ENCODE results near the gene PCDHGA5. TPM values are rescaled to one million over a fixed set of nuclear protein-coding genes. Genes with fewer than 3 reads are reported as not detected.

PCDHGA5 gene
- total RNA-seq, 1 experiment from 2014 or later = 0.42 TPM

DNA sequence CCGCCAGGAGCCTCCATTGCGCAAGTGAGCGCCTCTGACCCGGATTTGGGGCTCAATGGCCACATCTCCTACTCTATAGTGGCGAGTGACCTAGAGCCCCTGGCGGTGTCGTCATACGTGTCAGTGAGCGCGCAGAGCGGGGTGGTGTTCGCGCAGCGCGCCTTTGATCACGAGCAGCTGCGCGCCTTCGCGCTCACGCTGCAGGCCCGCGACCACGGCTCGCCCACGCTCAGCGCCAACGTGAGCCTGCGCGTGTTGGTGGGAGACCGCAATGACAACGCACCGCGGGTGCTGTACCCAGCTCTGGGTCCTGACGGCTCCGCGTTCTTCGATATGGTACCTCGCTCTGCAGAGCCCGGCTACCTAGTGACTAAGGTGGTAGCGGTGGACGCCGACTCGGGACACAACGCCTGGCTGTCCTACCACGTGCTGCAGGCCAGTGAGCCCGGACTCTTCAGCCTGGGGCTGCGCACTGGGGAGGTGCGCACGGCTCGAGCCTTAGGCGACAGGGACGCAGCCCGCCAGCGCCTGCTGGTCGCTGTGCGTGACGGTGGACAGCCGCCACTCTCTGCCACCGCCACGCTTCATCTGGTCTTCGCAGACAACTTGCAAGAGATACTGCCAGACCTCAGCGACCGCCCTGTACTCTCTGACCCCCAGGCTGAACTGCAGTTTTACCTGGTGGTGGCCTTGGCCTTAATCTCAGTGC, 45.8 kb downstream of the PCDHGA5 start:
- DNase-seq (ENCODE audit: unreplicated experiment) = no peak
- ChIA-PET POLR2A (no interaction called here), CTCF (interaction anchor here (0.6 kb wide), 1 partner anchor 995 kb away, joined by 3 read pairs; no protein-coding TSS in a partner anchor)
- Mint-ChIP-seq H3K9me3 (ENCODE audit: unreplicated experiment) (peaks cover 49% of the 10 kb centered on the region), H3K27me3 (ENCODE audit: insufficient read depth, unreplicated experiment) (no peaks in the 10 kb centered on the region), H3K4me3 (ENCODE audit: unreplicated experiment) (no peak overlapping the region), H3K4me1 (ENCODE audit: insufficient read depth, unreplicated experiment) (no peaks in the 10 kb centered on the region), H3K36me3 (ENCODE audit: insufficient read depth, unreplicated experiment) (peaks cover 5% of the 10 kb centered on the region), H3K27ac (ENCODE audit: low read depth, unreplicated experiment) (no peak overlapping the region)
- intact Hi-C loops (cut with micrococcal nuclease) = loop anchor here (10.0 kb wide), 2 partner anchors 185 to 325 kb away; partner anchors contain the start of gene PCDHB14
- TF ChIP-seq, protein P1, sequence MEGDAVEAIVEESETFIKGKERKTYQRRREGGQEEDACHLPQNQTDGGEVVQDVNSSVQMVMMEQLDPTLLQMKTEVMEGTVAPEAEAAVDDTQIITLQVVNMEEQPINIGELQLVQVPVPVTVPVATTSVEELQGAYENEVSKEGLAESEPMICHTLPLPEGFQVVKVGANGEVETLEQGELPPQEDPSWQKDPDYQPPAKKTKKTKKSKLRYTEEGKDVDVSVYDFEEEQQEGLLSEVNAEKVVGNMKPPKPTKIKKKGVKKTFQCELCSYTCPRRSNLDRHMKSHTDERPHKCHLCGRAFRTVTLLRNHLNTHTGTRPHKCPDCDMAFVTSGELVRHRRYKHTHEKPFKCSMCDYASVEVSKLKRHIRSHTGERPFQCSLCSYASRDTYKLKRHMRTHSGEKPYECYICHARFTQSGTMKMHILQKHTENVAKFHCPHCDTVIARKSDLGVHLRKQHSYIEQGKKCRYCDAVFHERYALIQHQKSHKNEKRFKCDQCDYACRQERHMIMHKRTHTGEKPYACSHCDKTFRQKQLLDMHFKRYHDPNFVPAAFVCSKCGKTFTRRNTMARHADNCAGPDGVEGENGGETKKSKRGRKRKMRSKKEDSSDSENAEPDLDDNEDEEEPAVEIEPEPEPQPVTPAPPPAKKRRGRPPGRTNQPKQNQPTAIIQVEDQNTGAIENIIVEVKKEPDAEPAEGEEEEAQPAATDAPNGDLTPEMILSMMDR (IDR thresholded peaks at IDR 0.05; ENCODE audit: unreplicated experiment) = no peak
- BruUV-seq (replicated peaks) = no TSS peak

DNA sequence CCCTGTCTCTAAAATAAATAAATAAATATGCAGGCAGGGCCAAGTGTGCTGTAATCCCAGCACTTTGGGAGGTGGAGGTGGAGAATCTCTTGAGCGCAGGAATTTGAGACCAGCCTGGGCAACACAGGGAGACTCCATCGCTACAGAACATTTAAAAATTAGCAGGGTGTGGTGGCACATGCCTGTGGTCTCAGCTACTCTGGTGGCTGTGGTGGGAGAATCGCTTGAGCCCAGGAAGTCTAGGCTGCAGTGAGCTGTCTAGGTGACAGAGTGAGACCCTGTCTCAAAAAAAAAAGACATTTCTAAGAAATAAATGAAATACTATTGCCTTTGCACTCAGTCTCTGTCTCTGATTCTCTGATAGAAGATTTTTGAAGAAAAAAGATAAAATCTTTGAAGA, 47.6 kb downstream of the PCDHGA5 start:
- Mint-ChIP-seq H3K27me3 (ENCODE audit: insufficient read depth, unreplicated experiment) (no peaks in the 10 kb centered on the region), H3K4me3 (ENCODE audit: unreplicated experiment) (no peak overlapping the region), H3K27ac (ENCODE audit: low read depth, unreplicated experiment) (no peak overlapping the region), H3K9me3 (ENCODE audit: unreplicated experiment) (peaks cover 41% of the 10 kb centered on the region), H3K36me3 (ENCODE audit: insufficient read depth, unreplicated experiment) (peaks cover 5% of the 10 kb centered on the region), H3K4me1 (ENCODE audit: insufficient read depth, unreplicated experiment) (no peaks in the 10 kb centered on the region)
- CTCF ChIA-PET = interaction anchor here (0.6 to 4.2 kb wide), 3 partner anchors 66 to 113 kb away, joined by 3 to 37 read pairs (median 4); no protein-coding TSS in a partner anchor
- TF ChIP-seq, protein P1 (IDR thresholded peaks at IDR 0.05; ENCODE audit: unreplicated experiment) = no peak
- intact Hi-C loops (cut with micrococcal nuclease) = loop anchor here (10.0 kb wide), 2 partner anchors 187 to 327 kb away; partner anchors contain the start of gene PCDHB14
- DNase-seq (ENCODE audit: unreplicated experiment) = no peak
- no TSS peak for BruUV-seq (replicated peaks)
- POLR2A ChIA-PET = interaction anchor here (1.3 kb wide), 1 partner anchor 153 kb away, joined by 6 read pairs; no protein-coding TSS in a partner anchor

DNA sequence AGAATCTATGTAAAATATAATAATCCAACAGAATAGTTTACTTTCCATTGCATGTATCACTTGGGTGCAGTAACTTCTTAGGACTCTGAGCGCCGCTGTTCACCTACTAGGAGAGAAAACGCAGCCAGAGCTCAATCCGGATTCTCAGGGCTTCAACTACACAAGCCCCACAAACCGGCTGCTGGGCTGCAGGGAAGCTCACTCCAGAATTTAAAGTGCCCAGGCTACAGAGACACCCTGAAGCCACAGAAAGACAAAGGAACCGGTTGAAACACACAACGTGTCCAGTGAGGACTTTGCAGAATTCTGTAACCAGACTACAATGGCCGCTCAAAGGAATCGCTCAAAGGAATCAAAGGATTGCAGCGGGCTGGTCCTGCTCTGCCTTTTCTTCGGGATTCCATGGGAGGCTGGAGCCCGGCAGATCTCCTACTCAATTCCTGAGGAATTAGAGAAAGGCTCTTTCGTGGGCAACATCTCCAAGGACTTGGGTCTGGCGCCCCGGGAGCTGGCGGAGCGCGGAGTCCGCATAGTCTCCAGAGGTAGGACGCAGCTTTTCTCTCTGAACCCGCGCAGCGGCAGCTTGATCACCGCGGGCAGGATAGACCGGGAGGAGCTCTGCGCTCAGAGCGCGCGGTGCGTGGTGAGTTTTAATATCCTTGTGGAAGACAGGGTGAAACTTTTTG, 49.0 kb downstream of the PCDHGA5 start, which contains the start of gene PCDHGA10:
TSS of gene PCDHGA10 (plus strand) at position 134 of the 686 bp plus-strand sequence. CDS start at position 323, 189 bp downstream.
- BruUV-seq (replicated peaks) = TSS peak; percentile 47
- Mint-ChIP-seq H3K4me3 (ENCODE audit: unreplicated experiment) (peak within 1 kb of the TSS; percentile 54), H3K27me3 (ENCODE audit: insufficient read depth, unreplicated experiment) (no peaks in the 10 kb centered on the region), H3K4me1 (ENCODE audit: insufficient read depth, unreplicated experiment) (no peaks in the 10 kb centered on the region), H3K9me3 (ENCODE audit: unreplicated experiment) (peaks cover 41% of the 10 kb centered on the region), H3K27ac (ENCODE audit: low read depth, unreplicated experiment) (no peak within 1 kb of the TSS), H3K36me3 (ENCODE audit: insufficient read depth, unreplicated experiment) (peaks cover 5% of the 10 kb centered on the region)
- TF ChIP-seq, protein P1 (IDR thresholded peaks at IDR 0.05; ENCODE audit: unreplicated experiment) = peak; percentile 67
- DNase-seq (ENCODE audit: unreplicated experiment) = peak; percentile 83
- ChIA-PET POLR2A (interaction anchor here (1.0 to 1.5 kb wide), 6 partner anchors 63 to 148 kb away, joined by 3 to 11 read pairs (median 3); partner anchors contain the start of gene PCDHGC3), CTCF (interaction anchor here (0.6 to 5.5 kb wide), 29 partner anchors 9 to 236 kb away, joined by 3 to 38 read pairs (median 5); partner anchors contain the start of genes PCDHB11, PCDHB14, PCDHGB4 and PCDHGC3)
- intact Hi-C loops (cut with micrococcal nuclease) = loop anchor here (1.0 to 10.0 kb wide), 4 partner anchors 111 to 328 kb away; partner anchors contain the start of gene PCDHB14
